H1 (cell line): ENCODE data around the gene SCAPER. TPM values are rescaled to one million over a fixed set of nuclear protein-coding genes. Genes with fewer than 3 reads are reported as not detected.

Experiments
- EP300 ChIP-seq, 2 experiments: IDR thresholded peaks; 1 replicate in 1 of 2; 2 replicates in 1 of 2; pipeline ENCODE4 v1.6.1; 2011 to 2012; ENCODE audit warnings: low read depth in 2 of 2, low read length in 2 of 2, mild to moderate bottlenecking in 2 of 2, borderline replicate concordance in 1 of 2, inconsistent platforms in 1 of 2, moderate library complexity in 1 of 2
- GTF2F1 ChIP-seq: IDR thresholded peaks from 2 replicates; pipeline ENCODE4 v1.6.1; 2012; ENCODE audit warnings: low read depth, low read length, improper control_type of control experiment, borderline replicate concordance
- KDM1A ChIP-seq: fragments of 200-600, 300-600 bp; sonication (generic); IDR thresholded peaks from 2 replicates; pipeline ENCODE4 v1.7.1; 2016; ENCODE audit warnings: mild to moderate bottlenecking, low read length, borderline replicate concordance
- NRF1 ChIP-seq: IDR thresholded peaks from 2 replicates; pipeline ENCODE4 v1.6.1; 2011; ENCODE audit warnings: mild to moderate bottlenecking, low read depth, low read length, improper control_type of control experiment
- RBBP5 ChIP-seq: IDR thresholded peaks from 2 replicates; pipeline ENCODE4 v1.7.1; 2012; ENCODE audit warnings: low read depth, mild to moderate bottlenecking, inconsistent platforms, low read length, moderate library complexity, borderline replicate concordance
- TBP ChIP-seq: IDR thresholded peaks from 2 replicates; pipeline ENCODE4 v1.6.1; 2011; ENCODE audit warnings: low read depth, low read length, improper control_type of control experiment
- polyA plus RNA-seq, 7 experiments: library from polyadenylated mRNA; depleted of rRNA in 3 of 7; stranded (reverse) in 5 of 7; unstranded in 2 of 7; fragments of >200 nt in 5 of 7; fragments of 200-250 nt in 2 of 7; gene quantifications; 1 replicate in 5 of 7; 2 replicates in 1 of 7; 4 replicates in 1 of 7; pipeline versions ENCODE4 v1.2.1 to v1.2.3, GENCODE V29; 2011 to 2013; ENCODE audit warnings: missing spikeins in 2 of 7, mixed read lengths in 2 of 7
- total RNA-seq: library from RNA; stranded (reverse); fragmentation: NEBNext Ultra II Directional; extraction: Animal tissue kit (Norgen Biotek cat#: 25700); gene quantifications from 2 replicates; pipeline ENCODE4 v1.2.1, GENCODE V29; 2021
- TF ChIP-seq, protein P1 (sequence below): IDR thresholded peaks from 2 replicates; pipeline ENCODE4 v1.6.1; 2012; ENCODE audit warnings: inconsistent platforms

Gene SCAPER
- total and polyA plus RNA-seq, 2 of the 8 experiments (the other 6 are each of a cell fraction or from before 2014, with no cell fraction given): 1.6 to 6.8 TPM

DNA sequence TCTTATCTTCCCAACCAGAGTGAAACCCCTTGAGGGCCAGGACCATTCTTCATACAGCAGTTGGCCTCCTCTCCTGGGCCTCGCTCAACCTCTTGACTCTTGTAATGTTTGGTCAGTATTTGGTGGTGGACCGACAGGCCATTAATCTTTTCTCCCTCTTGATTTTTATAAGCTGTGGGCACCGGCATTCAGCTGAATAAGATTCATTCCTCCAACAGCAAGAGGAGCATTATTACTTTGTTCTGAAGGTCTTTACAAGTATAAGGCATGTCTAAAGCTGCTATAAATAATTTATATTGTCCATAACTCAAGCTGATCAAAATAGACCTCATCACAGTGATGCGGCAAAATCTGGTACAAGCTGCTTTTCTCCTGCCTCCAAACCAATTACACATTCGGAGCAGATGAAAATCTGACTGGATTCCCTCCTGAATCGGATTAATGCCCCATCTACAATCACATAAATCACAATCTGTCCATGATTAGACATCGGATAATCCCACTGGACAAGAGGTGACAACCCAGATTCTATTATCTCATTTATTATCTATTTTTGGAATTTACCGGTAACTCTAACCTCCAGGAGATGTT is 576.9 kb downstream of the SCAPER start (continued):
- TF ChIP-seq EP300 (IDR thresholded peaks at IDR 0.05; ENCODE audit: borderline replicate concordance in 1 of 2, low read depth in 2 of 2, low read length in 2 of 2) (no peak), GTF2F1 (no peak), KDM1A (no peak), RBBP5 (no peak), TBP (no peak), NRF1 (no peak)
- TF ChIP-seq, protein P1, sequence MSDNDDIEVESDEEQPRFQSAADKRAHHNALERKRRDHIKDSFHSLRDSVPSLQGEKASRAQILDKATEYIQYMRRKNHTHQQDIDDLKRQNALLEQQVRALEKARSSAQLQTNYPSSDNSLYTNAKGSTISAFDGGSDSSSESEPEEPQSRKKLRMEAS: no peak
